HCT116 (cell line): ENCODE results near the gene ECEL1. TPM values are rescaled to one million over a fixed set of nuclear protein-coding genes. Genes with fewer than 3 reads are reported as not detected.

Experiments used
- ATAC-seq: fragments of 200-7000 bp; cut with Tn5 transposase; 2 replicates; pipeline ENCODE4 v1.9.1; 2020; ENCODE audit warnings: mild to moderate bottlenecking, moderate library complexity
- BruUV-seq: library from RNA; stranded (reverse); fragments of 400-500 nt; replicated peaks from 2 replicates; lab custom pipeline; 2021; lab: Mats Ljungman, UMichigan
- CTCF ChIA-PET: fragments of 300-600 bp; sonication (Branson Sonifier 250); formaldehyde crosslinking; loops from one replicate; lab custom pipeline; 2021; ENCODE audit warnings: antibody characterized with exemption; lab: Charles Lee
- POLR2A ChIA-PET: fragments of 300-600, 350-600 bp; sonication (Branson Sonifier 250); formaldehyde crosslinking; loops from one replicate; lab custom pipeline; 2021; ENCODE audit warnings: antibody characterized with exemption; lab: Charles Lee
- RAD21 ChIA-PET, 2 experiments: fragments of 300-600 bp; sonication (Branson Sonifier 250); formaldehyde crosslinking; loops; one replicate each; lab custom pipeline; 2023; ENCODE audit warnings: low total read pairs in 2 of 2; ENCODE audit not compliant: uncharacterized antibody in 2 of 2, unreplicated experiment in 2 of 2, low non-redundant PET in 1 of 2; lab: Charles Lee
- DNase-seq: peaks from one replicate; pipeline ENCODE4 v3.0.0-alpha.2; 2010; ENCODE audit warnings: low read depth, low spot score
- H2AFZ ChIP-seq: fragments of 200-600 bp; shearing (Covaris generic), sonication (generic); 2 replicates; pipeline ENCODE4 v1.6.1; 2017; ENCODE audit warnings: low read depth, mixed run types, mixed read lengths, antibody characterized with exemption, low read length; ENCODE audit not compliant: poor library complexity, severe bottlenecking
- H3K27ac ChIP-seq: 2 replicates; pipeline ENCODE4 v1.5.1; 2012; ENCODE audit warnings: low read depth, low read length
- H3K27me3 ChIP-seq: fragments of 200-600 bp; sonication (generic); 2 replicates; pipeline ENCODE4 v1.6.1; 2016; ENCODE audit warnings: mixed run types, low read length, mixed read lengths; ENCODE audit not compliant: insufficient read depth
- H3K36me3 ChIP-seq, 2 experiments: fragments of 200-500 bp in 1 of 2; fragments of 200-600 bp in 1 of 2; sonication (Bioruptor generic) in 1 of 2; sonication (generic) in 1 of 2; 2 replicates each; pipeline versions ENCODE4 v1.5.1 to v1.6.1; 2014 to 2016; ENCODE audit warnings: low read length in 2 of 2, inconsistent platforms in 1 of 2, mixed read lengths in 1 of 2, mixed run types in 1 of 2; ENCODE audit not compliant: insufficient read depth in 2 of 2, control insufficient read depth in 1 of 2
- H3K4me1 ChIP-seq, 2 experiments: fragments of 200-600 bp in 1 of 2; sonication (generic) in 1 of 2; 2 replicates each; pipeline versions ENCODE4 v1.5.1 to v1.6.1; 2012 to 2017; ENCODE audit warnings: low read length in 2 of 2, inconsistent platforms in 1 of 2, mild to moderate bottlenecking in 1 of 2, mixed read lengths in 1 of 2, mixed run types in 1 of 2, moderate library complexity in 1 of 2; ENCODE audit not compliant: insufficient read depth in 2 of 2, control insufficient read depth in 1 of 2
- H3K4me2 ChIP-seq: fragments of 200-600 bp; sonication (generic); 2 replicates; pipeline ENCODE4 v1.6.1; 2017; ENCODE audit warnings: mixed run types, low read length, mixed read lengths
- H3K4me3 ChIP-seq, 2 experiments: fragments of 200-600 bp in 1 of 2; sonication (generic) in 1 of 2; replicated peaks in 1 of 2; 2 replicates each; pipeline ENCODE4 v1.5.1; 2011 to 2016; ENCODE audit warnings: low read length in 2 of 2, control low read depth in 1 of 2, low read depth in 1 of 2, mild to moderate bottlenecking in 1 of 2, mixed read lengths in 1 of 2, mixed run types in 1 of 2
- H3K79me2 ChIP-seq: fragments of 200-600 bp; sonication (generic); 2 replicates; pipeline ENCODE4 v1.6.1; 2017; ENCODE audit warnings: mild to moderate bottlenecking, mixed run types, low read length, moderate library complexity, mixed read lengths; ENCODE audit not compliant: insufficient read depth
- H3K9ac ChIP-seq: fragments of 200-600 bp; sonication (generic); 2 replicates; pipeline ENCODE4 v1.6.1; 2016; ENCODE audit warnings: low read length, mixed read lengths
- H3K9me2 ChIP-seq: fragments of 200-600 bp; sonication (generic), shearing (Covaris generic); 2 replicates; pipeline ENCODE4 v1.6.1; 2017; ENCODE audit warnings: mixed run types, mild to moderate bottlenecking, moderate library complexity; ENCODE audit not compliant: insufficient read depth
- H3K9me3 ChIP-seq, 2 experiments: fragments of 200-500 bp in 1 of 2; fragments of 200-600 bp in 1 of 2; sonication (Bioruptor generic) in 1 of 2; sonication (generic) in 1 of 2; 2 replicates each; pipeline ENCODE4 v1.6.1; 2014 to 2017; ENCODE audit warnings: low read length in 2 of 2, mixed read lengths in 2 of 2, inconsistent platforms in 1 of 2, low read depth in 1 of 2, mild to moderate bottlenecking in 1 of 2, mixed run types in 1 of 2, moderate library complexity in 1 of 2; ENCODE audit not compliant: control insufficient read depth in 1 of 2, insufficient read depth in 1 of 2
- H4K20me1 ChIP-seq: fragments of 200-600 bp; sonication (generic), shearing (Covaris generic); 2 replicates; pipeline ENCODE4 v1.6.1; 2017; ENCODE audit warnings: mixed run types, mild to moderate bottlenecking, moderate library complexity; ENCODE audit not compliant: insufficient read depth
- CBX3 ChIP-seq: IDR thresholded peaks from 2 replicates; pipeline ENCODE4 v1.6.1; 2012; ENCODE audit warnings: low read depth
- CEBPB ChIP-seq: IDR thresholded peaks from 2 replicates; pipeline ENCODE4 v1.6.1; 2012; ENCODE audit warnings: low read depth
- EZH2 ChIP-seq: fragments of 200-600 bp; sonication (generic); IDR thresholded peaks from 2 replicates; pipeline ENCODE4 v1.6.1; 2017; ENCODE audit warnings: antibody characterized with exemption, mixed run types
- EZH2phosphoT487 ChIP-seq: fragments of 200-600 bp; IDR thresholded peaks from 2 replicates; pipeline ENCODE4 v1.6.1; 2018; ENCODE audit warnings: antibody characterized with exemption, borderline replicate concordance
- FOSL1 ChIP-seq: IDR thresholded peaks from 2 replicates; pipeline ENCODE4 v1.6.1; 2012; ENCODE audit warnings: low read depth
- JUND ChIP-seq: IDR thresholded peaks from 2 replicates; pipeline ENCODE4 v1.6.1; 2012
- RAD21 ChIP-seq: IDR thresholded peaks from 2 replicates; pipeline ENCODE4 v1.6.1; 2012; ENCODE audit warnings: low read depth, mild to moderate bottlenecking
- SIN3A ChIP-seq: IDR thresholded peaks from 2 replicates; pipeline ENCODE4 v1.6.1; 2012; ENCODE audit warnings: low read depth
- SP1 ChIP-seq: IDR thresholded peaks from 2 replicates; pipeline ENCODE4 v1.6.1; 2012; ENCODE audit warnings: low read depth
- SRF ChIP-seq: IDR thresholded peaks from 2 replicates; pipeline ENCODE4 v1.6.1; 2012; ENCODE audit warnings: low read depth
- TCF7L2 ChIP-seq: IDR thresholded peaks from 2 replicates; pipeline ENCODE4 v1.7.0; 2011; ENCODE audit warnings: borderline replicate concordance, inconsistent platforms; ENCODE audit not compliant: insufficient read depth, insufficient read length; ENCODE audit errors: extremely low read depth
- YY1 ChIP-seq: IDR thresholded peaks from 2 replicates; pipeline ENCODE4 v1.6.1; 2011; ENCODE audit warnings: low read length, low read depth, moderate library complexity, mild to moderate bottlenecking; ENCODE audit not compliant: insufficient replicate concordance; ENCODE audit errors: extremely low read depth
- ZBTB33 ChIP-seq: IDR thresholded peaks from 2 replicates; pipeline ENCODE4 v1.6.1; 2011; ENCODE audit warnings: mild to moderate bottlenecking, low read length, moderate library complexity; ENCODE audit not compliant: insufficient replicate concordance; ENCODE audit errors: extremely low read depth
- ZFX ChIP-seq: fragments of 450-650 bp; IDR thresholded peaks from 2 replicates; pipeline ENCODE4 v1.6.1; 2017
- intact Hi-C: fragments of 100-400 bp; cut with micrococcal nuclease; formaldehyde crosslinking; loops from 2 replicates; pipeline ENCODE4 v1.10.0; 2022
- total RNA-seq: library from RNA; stranded (reverse); gene quantifications from one replicate; pipeline ENCODE4 v1.2.1, GENCODE V29; 2021; ENCODE audit not compliant: unreplicated experiment
- TF ChIP-seq, protein P1 (sequence below), 3 experiments: fragments of 200-600 bp in 1 of 3; sonication (generic) in 1 of 3; IDR thresholded peaks in 2 of 3; conservative IDR thresholded peaks in 1 of 3; 2 replicates each; pipeline ENCODE4 v1.5.1; 2012 to 2017; ENCODE audit warnings: low read depth in 2 of 3, low read length in 2 of 3, antibody characterized with exemption in 1 of 3, borderline replicate concordance in 1 of 3, control low read depth in 1 of 3, mild to moderate bottlenecking in 1 of 3, mixed read lengths in 1 of 3, mixed run types in 1 of 3, moderate library complexity in 1 of 3; ENCODE audit not compliant: insufficient read depth in 1 of 3
- TF ChIP-seq, protein P2 (sequence below): IDR thresholded peaks from 2 replicates; pipeline ENCODE4 v1.6.1; 2012; ENCODE audit warnings: low read depth

ECEL1 gene
- total RNA-seq, 1 experiment from 2014 or later, result not detected

DNA sequence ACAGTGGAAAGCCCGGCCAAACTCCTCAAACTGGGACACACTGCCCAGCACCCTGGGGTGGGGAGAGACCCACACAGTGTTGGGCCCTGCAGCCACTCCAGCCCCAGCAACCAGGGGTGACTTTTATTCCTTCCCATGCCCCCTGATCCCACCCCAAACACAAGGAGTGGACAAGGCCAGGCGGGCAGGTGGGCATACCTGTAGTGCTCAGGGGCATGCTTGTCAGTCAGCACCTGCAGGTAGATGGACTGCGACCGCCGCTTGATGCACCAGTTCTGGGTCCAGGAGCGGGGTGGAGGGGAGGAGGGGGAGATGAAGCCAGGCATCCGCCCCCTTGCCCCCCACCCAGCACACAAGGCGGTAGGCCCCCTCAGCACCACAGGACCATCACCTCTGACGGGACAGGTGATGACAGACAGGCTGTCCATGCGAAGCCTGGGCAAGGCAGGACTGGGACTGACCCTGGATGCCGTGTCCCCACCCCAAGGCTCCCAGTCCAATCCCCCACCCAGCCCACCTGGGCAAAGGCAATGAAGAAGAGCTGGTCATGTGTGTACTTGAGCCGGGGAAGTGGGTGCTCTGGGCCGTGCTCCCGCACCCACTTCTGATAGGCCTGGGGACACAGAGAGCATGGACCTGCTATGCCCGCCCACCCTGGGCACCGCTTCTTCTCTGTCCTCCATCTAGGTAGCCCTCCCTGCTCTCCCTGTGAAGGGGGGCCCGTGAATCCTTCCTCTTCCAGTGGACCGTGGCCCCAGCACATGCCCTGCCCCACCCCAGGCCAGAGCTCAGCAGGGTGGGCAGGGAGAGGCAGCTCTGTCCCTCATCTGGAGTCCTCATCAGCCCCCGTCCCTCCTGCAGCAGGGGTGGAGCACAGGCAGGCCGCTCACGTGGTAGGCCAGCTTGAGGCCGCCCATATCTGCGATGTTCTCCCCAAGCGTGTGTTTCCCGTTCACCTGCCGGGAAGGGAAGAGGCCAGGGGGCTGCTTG is 7.1 kb downstream of the ECEL1 start:
- CTCF ChIA-PET, result no interaction called here
- DNase-seq (no peak), ATAC-seq (no peak)
- RAD21 ChIA-PET, result no interaction called here
- Histone ChIP-seq H3K27ac (no peak overlapping the region), H3K79me2 (no peaks in the 10 kb centered on the region), H3K9ac (no peak overlapping the region), H3K4me2 (no peak overlapping the region), H3K27me3 (no peaks in the 10 kb centered on the region), H2AFZ (no peak overlapping the region), H3K4me1 (no peaks in the 10 kb centered on the region), H3K36me3 (no peaks in the 10 kb centered on the region), H4K20me1 (no peaks in the 10 kb centered on the region), H3K9me3 (no peaks in the 10 kb centered on the region), H3K4me3 (no peak overlapping the region), H3K9me2 (no peaks in the 10 kb centered on the region)
- TF ChIP-seq CBX3 (no peak), YY1 (no peak), CEBPB (no peak), SP1 (no peak), ZFX (no peak), TCF7L2 (no peak), FOSL1 (no peak), ZBTB33 (no peak), SRF (no peak), JUND (no peak), EZH2phosphoT487 (no peak), EZH2 (no peak), RAD21 (no peak), SIN3A (no peak)
- TF ChIP-seq, protein P1, sequence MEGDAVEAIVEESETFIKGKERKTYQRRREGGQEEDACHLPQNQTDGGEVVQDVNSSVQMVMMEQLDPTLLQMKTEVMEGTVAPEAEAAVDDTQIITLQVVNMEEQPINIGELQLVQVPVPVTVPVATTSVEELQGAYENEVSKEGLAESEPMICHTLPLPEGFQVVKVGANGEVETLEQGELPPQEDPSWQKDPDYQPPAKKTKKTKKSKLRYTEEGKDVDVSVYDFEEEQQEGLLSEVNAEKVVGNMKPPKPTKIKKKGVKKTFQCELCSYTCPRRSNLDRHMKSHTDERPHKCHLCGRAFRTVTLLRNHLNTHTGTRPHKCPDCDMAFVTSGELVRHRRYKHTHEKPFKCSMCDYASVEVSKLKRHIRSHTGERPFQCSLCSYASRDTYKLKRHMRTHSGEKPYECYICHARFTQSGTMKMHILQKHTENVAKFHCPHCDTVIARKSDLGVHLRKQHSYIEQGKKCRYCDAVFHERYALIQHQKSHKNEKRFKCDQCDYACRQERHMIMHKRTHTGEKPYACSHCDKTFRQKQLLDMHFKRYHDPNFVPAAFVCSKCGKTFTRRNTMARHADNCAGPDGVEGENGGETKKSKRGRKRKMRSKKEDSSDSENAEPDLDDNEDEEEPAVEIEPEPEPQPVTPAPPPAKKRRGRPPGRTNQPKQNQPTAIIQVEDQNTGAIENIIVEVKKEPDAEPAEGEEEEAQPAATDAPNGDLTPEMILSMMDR (IDR thresholded peaks at IDR 0.05 in 2 of 3, conservative IDR thresholded peaks at IDR 0.05 in 1 of 3; ENCODE audit: borderline replicate concordance in 1 of 3, insufficient read depth in 1 of 3, low read depth in 2 of 3, low read length in 2 of 3), result no peak
- TF ChIP-seq, protein P2, sequence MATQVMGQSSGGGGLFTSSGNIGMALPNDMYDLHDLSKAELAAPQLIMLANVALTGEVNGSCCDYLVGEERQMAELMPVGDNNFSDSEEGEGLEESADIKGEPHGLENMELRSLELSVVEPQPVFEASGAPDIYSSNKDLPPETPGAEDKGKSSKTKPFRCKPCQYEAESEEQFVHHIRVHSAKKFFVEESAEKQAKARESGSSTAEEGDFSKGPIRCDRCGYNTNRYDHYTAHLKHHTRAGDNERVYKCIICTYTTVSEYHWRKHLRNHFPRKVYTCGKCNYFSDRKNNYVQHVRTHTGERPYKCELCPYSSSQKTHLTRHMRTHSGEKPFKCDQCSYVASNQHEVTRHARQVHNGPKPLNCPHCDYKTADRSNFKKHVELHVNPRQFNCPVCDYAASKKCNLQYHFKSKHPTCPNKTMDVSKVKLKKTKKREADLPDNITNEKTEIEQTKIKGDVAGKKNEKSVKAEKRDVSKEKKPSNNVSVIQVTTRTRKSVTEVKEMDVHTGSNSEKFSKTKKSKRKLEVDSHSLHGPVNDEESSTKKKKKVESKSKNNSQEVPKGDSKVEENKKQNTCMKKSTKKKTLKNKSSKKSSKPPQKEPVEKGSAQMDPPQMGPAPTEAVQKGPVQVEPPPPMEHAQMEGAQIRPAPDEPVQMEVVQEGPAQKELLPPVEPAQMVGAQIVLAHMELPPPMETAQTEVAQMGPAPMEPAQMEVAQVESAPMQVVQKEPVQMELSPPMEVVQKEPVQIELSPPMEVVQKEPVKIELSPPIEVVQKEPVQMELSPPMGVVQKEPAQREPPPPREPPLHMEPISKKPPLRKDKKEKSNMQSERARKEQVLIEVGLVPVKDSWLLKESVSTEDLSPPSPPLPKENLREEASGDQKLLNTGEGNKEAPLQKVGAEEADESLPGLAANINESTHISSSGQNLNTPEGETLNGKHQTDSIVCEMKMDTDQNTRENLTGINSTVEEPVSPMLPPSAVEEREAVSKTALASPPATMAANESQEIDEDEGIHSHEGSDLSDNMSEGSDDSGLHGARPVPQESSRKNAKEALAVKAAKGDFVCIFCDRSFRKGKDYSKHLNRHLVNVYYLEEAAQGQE, result no peak
- POLR2A ChIA-PET, result no interaction called here
- intact Hi-C loops, result no loop called here
- BruUV-seq, result no TSS peak
